ENCODE measurements around the gene TMEM95.
A peak's percentile ranks its signal among the peaks of the same experiment; 100 is the strongest.
"Not testable (repeated sequence)": the region's sequence is repeated elsewhere in the genome, so short reads cannot be mapped to it uniquely, and the experiment has no call there.

Gene TMEM95

GRCh38 chr17:7323731-7324437 is 31.1 kb upstream of the TMEM95 start:
- DNase-seq (ENCODE audit: low read depth in 2 of 2, low spot score in 1 of 2), result peak in 1 of 2 donors; percentile 52

GRCh38 chr17:7324438-7324779 is 30.5 kb upstream of the TMEM95 start:
- no peak for DNase-seq (ENCODE audit: low read depth in 2 of 2, low spot score in 1 of 2)

- no peak for DNase-seq (ENCODE audit: low read depth in 2 of 2, low spot score in 1 of 2)
Observed at GRCh38 chr17:7325031-7325528, 29.9 kb upstream of the TMEM95 start.

GRCh38 chr17:7326186-7326585 is 28.8 kb upstream of the TMEM95 start:
- DNase-seq (ENCODE audit: low read depth in 2 of 2, low spot score in 1 of 2), result no peak

GRCh38 chr17:7327056-7327455 is 27.9 kb upstream of the TMEM95 start:
- no peak for DNase-seq (ENCODE audit: low read depth in 2 of 2, low spot score in 1 of 2)

GRCh38 chr17:7327501-7327900 is 27.5 kb upstream of the TMEM95 start:
- DNase-seq (ENCODE audit: low read depth in 2 of 2, low spot score in 1 of 2), result no peak

- DNase-seq (ENCODE audit: low read depth in 2 of 2, low spot score in 1 of 2), result no peak
Observed at GRCh38 chr17:7328009-7328408, 26.9 kb upstream of the TMEM95 start.

- DNase-seq (ENCODE audit: low read depth in 2 of 2, low spot score in 1 of 2), result no peak
Observed at GRCh38 chr17:7328840-7329373, 26.0 kb upstream of the TMEM95 start, which contains the start of gene NEURL4. Gene NEURL4 (minus strand): TSS chr17:7329335. CDS start chr17:7329312, 23 bp downstream.

- peak; percentile 91 to 94 for DNase-seq (ENCODE audit: low read depth in 2 of 2, low spot score in 1 of 2)
Observed at GRCh38 chr17:7329374-7329996, 25.5 kb upstream of the TMEM95 start.

- DNase-seq (ENCODE audit: low read depth in 2 of 2, low spot score in 1 of 2), result peak; percentile 43 to 58
Observed at GRCh38 chr17:7329997-7330637, 24.8 kb upstream of the TMEM95 start.

GRCh38 chr17:7330638-7331015 is 24.3 kb upstream of the TMEM95 start:
- no peak for DNase-seq (ENCODE audit: low read depth in 2 of 2, low spot score in 1 of 2)

GRCh38 chr17:7332111-7332510 is 22.8 kb upstream of the TMEM95 start:
- no peak for DNase-seq (ENCODE audit: low read depth in 2 of 2, low spot score in 1 of 2)

- not testable (repeated sequence) for DNase-seq (ENCODE audit: low read depth in 2 of 2, low spot score in 1 of 2)
Observed at GRCh38 chr17:7332600-7333069, 22.3 kb upstream of the TMEM95 start.

GRCh38 chr17:7334938-7335538 is 19.9 kb upstream of the TMEM95 start:
- no peak for DNase-seq (ENCODE audit: low read depth in 2 of 2, low spot score in 1 of 2)

GRCh38 chr17:7335765-7336164 is 19.2 kb upstream of the TMEM95 start:
- DNase-seq (ENCODE audit: low read depth in 2 of 2, low spot score in 1 of 2), result not testable (repeated sequence)

GRCh38 chr17:7336240-7337175 is 18.4 kb upstream of the TMEM95 start, which contains the start of gene ACAP1:
Gene ACAP1 (plus strand): TSS chr17:7336529. CDS start chr17:7336735, 206 bp downstream.
- DNase-seq (ENCODE audit: low read depth in 2 of 2, low spot score in 1 of 2), result peak; percentile 66 to 72

- not testable (repeated sequence) for DNase-seq (ENCODE audit: low read depth in 2 of 2, low spot score in 1 of 2)
Observed at GRCh38 chr17:7337600-7337999, 17.4 kb upstream of the TMEM95 start.

GRCh38 chr17:7340179-7340578 is 14.8 kb upstream of the TMEM95 start:
- DNase-seq (ENCODE audit: low read depth in 2 of 2, low spot score in 1 of 2), result no peak

GRCh38 chr17:7341842-7342241 is 13.1 kb upstream of the TMEM95 start:
- no peak for DNase-seq (ENCODE audit: low read depth in 2 of 2, low spot score in 1 of 2)

- no peak for DNase-seq (ENCODE audit: low read depth in 2 of 2, low spot score in 1 of 2)
Observed at GRCh38 chr17:7343250-7343649, 11.7 kb upstream of the TMEM95 start.
